T-helper 1 cell treated with Interleukin-12 subunit alpha and Interleukin-12 subunit beta and Interleukin-4 antibody, amounts not matched to agents 30 μg/mL and 1 μg/mL, for 36 hours (primary cell): ENCODE results near the gene ARSB.
"Not testable (repeated sequence)": the region's sequence is repeated elsewhere in the genome, so short reads cannot be mapped to it uniquely, and the experiment has no call there.

Source experiments
- H3K27ac Mint-ChIP-seq: one replicate; pipeline ENCODE4 v1.8.0; 2021; ENCODE audit warnings: mild to moderate bottlenecking, mixed read lengths
- H3K27me3 Mint-ChIP-seq: one replicate; pipeline ENCODE4 v1.8.0; 2021; ENCODE audit warnings: low read depth, mixed read lengths
- H3K36me3 Mint-ChIP-seq: one replicate; pipeline ENCODE4 v1.8.0; 2021; ENCODE audit warnings: low read depth, mixed read lengths
- H3K4me1 Mint-ChIP-seq: one replicate; pipeline ENCODE4 v1.8.0; 2021; ENCODE audit warnings: low read depth, mixed read lengths
- H3K4me3 Mint-ChIP-seq: one replicate; pipeline ENCODE4 v1.8.0; 2021; ENCODE audit warnings: mild to moderate bottlenecking, moderate library complexity, mixed read lengths
- H3K9me3 Mint-ChIP-seq: one replicate; pipeline ENCODE4 v1.8.0; 2021; ENCODE audit warnings: mixed read lengths

ARSB gene

DNA sequence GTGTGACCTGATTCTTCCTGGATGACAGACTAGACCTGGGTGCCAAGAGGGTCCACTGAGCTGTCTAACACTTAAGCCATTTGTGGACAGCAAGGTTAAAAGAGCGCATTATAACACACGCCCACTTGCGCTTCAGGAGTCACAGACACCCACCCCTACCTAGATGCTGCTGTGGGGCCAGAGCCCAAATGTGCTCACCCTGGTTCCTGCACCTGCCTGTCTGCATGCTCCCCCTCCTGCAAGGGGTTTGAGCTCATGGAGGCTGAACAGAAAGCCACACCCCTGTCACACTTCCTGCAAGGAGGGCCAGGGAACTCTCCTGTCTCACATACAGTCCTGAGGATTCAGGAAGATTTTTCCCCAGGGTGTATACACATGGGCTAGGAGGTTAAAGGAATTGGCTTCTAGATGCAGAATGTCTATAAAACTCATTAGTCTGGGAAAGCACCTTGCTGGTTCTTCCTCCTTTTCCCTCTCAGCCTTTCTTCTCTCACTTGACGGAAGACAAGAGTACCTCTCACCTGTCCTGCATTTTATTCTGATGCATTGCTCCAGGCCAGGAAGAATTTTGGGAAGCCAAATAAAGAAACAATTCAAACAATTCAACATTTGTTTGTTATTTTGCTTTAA, 249.2 kb downstream of the ARSB start:
- Mint-ChIP-seq H3K27me3 (peaks cover 8% of the 10 kb centered on the region), H3K4me1 (no peaks in the 10 kb centered on the region), H3K27ac (no peak overlapping the region), H3K36me3 (no peaks in the 10 kb centered on the region), H3K9me3 (no peaks in the 10 kb centered on the region), H3K4me3 (no peak overlapping the region)

DNA sequence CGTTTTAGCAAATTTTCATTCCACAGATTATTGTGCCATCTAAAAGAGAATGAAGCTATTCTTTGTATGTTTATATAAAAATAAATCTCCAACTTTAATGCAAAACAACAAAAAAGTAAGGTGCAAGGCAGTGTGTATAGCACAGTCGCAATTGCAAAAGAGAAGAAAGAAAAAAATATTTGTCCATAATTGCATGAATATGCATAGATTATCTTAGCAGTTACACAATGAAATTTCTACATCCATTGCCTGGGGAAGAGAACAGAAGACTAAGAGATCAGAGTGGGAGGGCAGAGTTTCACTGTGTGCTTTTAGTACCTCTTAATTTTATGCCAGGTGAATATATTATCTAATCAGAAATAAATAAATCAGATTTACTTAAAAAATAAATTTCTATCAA, 250.2 kb downstream of the ARSB start:
- H3K36me3 Mint-ChIP-seq, result no peaks in the 10 kb centered on the region
- H3K27me3 Mint-ChIP-seq, result peaks cover 8% of the 10 kb centered on the region
- no peak overlapping the region for H3K4me3 Mint-ChIP-seq
- no peaks in the 10 kb centered on the region for H3K4me1 Mint-ChIP-seq
- H3K27ac Mint-ChIP-seq, result no peak overlapping the region
- no peaks in the 10 kb centered on the region for H3K9me3 Mint-ChIP-seq

GRCh38 chr5:78734094-78734845, 250.8 kb downstream of the ARSB start:
- Mint-ChIP-seq H3K27ac (no peak overlapping the region), H3K4me1 (no peaks in the 10 kb centered on the region)

GRCh38 chr5:78732721-78733120, 252.4 kb downstream of the ARSB start:
- not testable (repeated sequence) for H3K9me3 Mint-ChIP-seq, H3K36me3 Mint-ChIP-seq, H3K27ac Mint-ChIP-seq, H3K27me3 Mint-ChIP-seq, H3K4me3 Mint-ChIP-seq, H3K4me1 Mint-ChIP-seq

More at GRCh38 chr5:78734094-78734845, 250.8 kb downstream of the ARSB start:
- H3K27me3 Mint-ChIP-seq, result peaks cover 4% of the 10 kb centered on the region
- no peak overlapping the region for H3K4me3 Mint-ChIP-seq
- H3K9me3 Mint-ChIP-seq, result no peaks in the 10 kb centered on the region
- no peaks in the 10 kb centered on the region for H3K36me3 Mint-ChIP-seq

DNA sequence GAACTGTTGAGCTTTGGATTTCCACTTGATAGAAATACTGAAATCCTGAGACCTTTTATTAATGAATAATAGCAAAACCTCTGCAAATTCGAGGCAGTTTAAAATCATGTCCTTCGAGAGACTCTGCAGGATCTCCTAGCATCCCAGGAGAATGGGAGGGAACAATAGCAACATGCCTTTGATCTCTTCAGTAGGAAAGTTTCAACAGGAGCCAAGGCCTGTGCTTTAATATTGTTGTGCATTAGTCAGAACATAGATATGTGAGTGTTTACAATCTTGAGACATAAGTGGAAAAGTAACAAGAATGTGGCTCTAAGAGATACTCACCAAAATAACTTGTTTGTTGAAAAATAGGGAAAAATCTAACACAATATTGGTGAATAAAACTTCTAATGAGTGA, 253.2 kb downstream of the ARSB start:
- Mint-ChIP-seq H3K27ac (no peak overlapping the region), H3K4me1 (no peaks in the 10 kb centered on the region), H3K9me3 (no peaks in the 10 kb centered on the region)

GRCh38 chr5:78730300-78731094, 254.6 kb downstream of the ARSB start:
- Mint-ChIP-seq H3K36me3 (no peaks in the 10 kb centered on the region), H3K27me3 (no peaks in the 10 kb centered on the region), H3K27ac (no peak overlapping the region), H3K9me3 (no peaks in the 10 kb centered on the region), H3K4me3 (no peak overlapping the region), H3K4me1 (no peaks in the 10 kb centered on the region)

More for the DNA sequence above, 253.2 kb downstream of the ARSB start:
- Mint-ChIP-seq H3K27me3 (no peaks in the 10 kb centered on the region), H3K4me3 (no peak overlapping the region), H3K36me3 (no peaks in the 10 kb centered on the region)

- Mint-ChIP-seq H3K9me3 (no peaks in the 10 kb centered on the region), H3K4me1 (no peaks in the 10 kb centered on the region), H3K27ac (no peak overlapping the region), H3K36me3 (no peaks in the 10 kb centered on the region), H3K27me3 (peaks cover 2% of the 10 kb centered on the region), H3K4me3 (no peak overlapping the region)
These were observed 257.0 kb downstream of the ARSB start for GRCh38 chr5:78727786-78728761.
